ENCODE measurements around the gene TPRX1.

DNA sequence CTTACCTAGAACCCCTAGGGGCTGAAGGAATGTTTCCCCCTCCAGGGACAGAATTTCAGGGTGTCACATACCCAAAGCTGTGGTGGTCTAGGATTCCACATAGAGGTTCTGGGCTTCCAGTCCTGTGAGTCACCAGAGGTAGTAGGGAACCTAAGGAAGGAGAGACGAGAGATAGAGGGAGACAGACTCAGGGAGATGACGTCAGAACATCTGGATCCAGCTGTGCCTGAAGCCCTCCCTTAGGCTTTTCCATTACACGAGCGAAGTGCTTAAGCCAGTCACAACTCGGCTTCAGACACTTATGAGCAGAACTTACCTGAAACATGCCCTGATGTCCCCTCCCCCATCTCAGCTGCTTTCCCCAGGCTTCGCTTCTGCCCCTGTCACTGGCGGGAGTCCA is 37.7 kb downstream of the TPRX1 start:
- TF ChIP-seq USF2 (IDR thresholded peaks at IDR 0.05; ENCODE audit: low read depth, low read length) (no peak), POLR2A (IDR thresholded peaks at IDR 0.05; ENCODE audit: low read depth, low read length) (no peak), MAFK (IDR thresholded peaks at IDR 0.05; ENCODE audit: low read depth, low read length) (no peak), MAZ (IDR thresholded peaks at IDR 0.05; ENCODE audit: borderline replicate concordance, low read depth, low read length) (no peak), CEBPB (IDR thresholded peaks at IDR 0.05; ENCODE audit: low read depth, low read length) (no peak), RAD21 (IDR thresholded peaks at IDR 0.05; ENCODE audit: low read length) (no peak), RFX5 (IDR thresholded peaks at IDR 0.05; ENCODE audit: low read depth, low read length) (no peak), SMC3 (IDR thresholded peaks at IDR 0.05; ENCODE audit: low read depth, low read length) (no peak)
- TF ChIP-seq, protein P1, sequence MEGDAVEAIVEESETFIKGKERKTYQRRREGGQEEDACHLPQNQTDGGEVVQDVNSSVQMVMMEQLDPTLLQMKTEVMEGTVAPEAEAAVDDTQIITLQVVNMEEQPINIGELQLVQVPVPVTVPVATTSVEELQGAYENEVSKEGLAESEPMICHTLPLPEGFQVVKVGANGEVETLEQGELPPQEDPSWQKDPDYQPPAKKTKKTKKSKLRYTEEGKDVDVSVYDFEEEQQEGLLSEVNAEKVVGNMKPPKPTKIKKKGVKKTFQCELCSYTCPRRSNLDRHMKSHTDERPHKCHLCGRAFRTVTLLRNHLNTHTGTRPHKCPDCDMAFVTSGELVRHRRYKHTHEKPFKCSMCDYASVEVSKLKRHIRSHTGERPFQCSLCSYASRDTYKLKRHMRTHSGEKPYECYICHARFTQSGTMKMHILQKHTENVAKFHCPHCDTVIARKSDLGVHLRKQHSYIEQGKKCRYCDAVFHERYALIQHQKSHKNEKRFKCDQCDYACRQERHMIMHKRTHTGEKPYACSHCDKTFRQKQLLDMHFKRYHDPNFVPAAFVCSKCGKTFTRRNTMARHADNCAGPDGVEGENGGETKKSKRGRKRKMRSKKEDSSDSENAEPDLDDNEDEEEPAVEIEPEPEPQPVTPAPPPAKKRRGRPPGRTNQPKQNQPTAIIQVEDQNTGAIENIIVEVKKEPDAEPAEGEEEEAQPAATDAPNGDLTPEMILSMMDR (conservative IDR thresholded peaks at IDR 0.05; ENCODE audit: low read depth, low read length) = no peak

Measured in IMR-90 (cell line).